Dedifferentiated amniotic fluid mesenchymal stem cell (primary cell): Measurements from ENCODE around the gene CNGA2.

Experiments used
- DNase-seq: peaks from one replicate; pipeline ENCODE4 v3.0.0-alpha.2; 2016; ENCODE audit errors: extremely low spot score

CNGA2 gene

DNA sequence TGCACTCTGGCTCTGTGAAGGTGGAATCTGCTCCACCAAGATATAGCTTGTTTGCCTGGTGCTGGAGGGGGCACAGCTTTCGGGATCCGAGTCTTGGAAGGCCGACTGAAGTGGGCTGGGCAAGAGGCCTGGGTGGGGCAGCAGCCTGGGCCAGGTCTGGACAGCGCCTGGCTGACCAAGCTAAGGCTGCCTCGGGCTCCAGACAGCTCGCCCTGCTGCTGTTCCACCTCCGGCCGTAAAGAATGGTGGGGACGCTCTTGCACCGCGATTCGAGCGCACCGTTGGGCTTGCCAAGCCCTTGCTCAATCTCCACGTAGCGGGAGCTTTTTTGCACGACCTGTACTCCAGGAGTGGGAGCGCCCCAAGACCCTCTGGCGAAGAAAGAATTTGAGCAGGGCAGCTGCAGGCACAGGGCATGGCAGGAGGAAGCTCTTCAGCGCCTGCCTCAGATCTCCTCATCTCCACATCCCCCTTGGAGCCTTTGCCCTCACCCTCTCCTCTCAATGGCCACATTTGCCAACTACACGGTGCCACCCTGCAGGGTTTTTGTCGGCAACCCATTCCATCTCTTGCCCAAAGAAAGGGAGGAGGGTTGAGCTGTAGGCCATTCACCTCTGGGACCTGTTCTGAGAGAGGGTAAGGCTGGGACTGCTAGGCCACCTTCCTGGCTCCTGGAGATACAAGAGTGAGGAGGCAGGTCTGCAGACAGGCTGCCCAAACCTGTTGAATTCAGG lies 18.9 kb downstream of the CNGA2 start:
- DNase-seq = peak; percentile 32

DNA sequence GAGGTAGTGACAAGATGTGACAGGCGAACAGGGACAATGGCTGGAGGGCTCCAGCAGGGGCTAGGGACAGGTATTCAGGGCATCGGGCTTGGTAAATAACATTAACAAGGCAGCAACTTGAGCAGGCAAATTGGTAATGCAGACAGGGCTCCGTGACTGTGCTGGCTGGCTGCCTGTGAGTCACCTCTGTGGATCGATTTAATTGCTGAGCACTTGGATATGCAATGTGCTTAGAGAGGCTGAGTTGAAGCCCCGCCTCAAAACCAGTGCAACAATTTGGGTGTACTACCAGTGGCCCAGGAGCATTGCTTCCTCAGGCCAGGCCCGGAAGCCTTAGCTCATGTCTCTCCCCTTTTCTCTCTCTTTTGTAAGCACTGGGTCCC lies 19.5 kb downstream of the CNGA2 start:
- DNase-seq = peak; percentile 16

DNA sequence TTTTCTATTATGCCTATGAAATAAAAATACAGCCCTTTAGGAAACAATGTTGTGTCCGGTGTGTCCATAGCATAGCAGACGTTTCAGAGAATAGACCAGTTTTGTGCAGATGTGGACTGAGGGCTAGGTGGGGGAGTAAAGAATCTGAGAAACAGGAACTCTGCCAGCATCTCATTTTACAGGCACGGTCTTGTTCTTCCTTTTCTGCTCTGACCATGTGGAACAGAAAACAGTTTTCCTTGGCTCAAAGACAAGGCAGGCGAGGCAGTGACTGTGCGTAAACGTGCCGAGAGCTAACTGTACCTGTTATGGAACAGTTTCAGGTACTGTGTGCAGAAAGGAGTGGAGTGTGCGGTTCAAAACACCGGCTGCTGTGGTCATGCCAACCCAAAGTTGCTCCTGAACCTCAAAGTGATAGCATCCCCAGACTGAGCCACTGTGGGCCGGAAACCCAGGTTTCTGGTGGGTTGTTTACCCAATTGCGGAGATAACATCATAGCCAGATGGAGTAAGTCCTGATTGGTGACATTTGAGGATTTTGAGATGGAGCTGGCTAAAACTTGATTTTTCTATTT lies 20.2 kb downstream of the CNGA2 start:
- DNase-seq = no peak

DNA sequence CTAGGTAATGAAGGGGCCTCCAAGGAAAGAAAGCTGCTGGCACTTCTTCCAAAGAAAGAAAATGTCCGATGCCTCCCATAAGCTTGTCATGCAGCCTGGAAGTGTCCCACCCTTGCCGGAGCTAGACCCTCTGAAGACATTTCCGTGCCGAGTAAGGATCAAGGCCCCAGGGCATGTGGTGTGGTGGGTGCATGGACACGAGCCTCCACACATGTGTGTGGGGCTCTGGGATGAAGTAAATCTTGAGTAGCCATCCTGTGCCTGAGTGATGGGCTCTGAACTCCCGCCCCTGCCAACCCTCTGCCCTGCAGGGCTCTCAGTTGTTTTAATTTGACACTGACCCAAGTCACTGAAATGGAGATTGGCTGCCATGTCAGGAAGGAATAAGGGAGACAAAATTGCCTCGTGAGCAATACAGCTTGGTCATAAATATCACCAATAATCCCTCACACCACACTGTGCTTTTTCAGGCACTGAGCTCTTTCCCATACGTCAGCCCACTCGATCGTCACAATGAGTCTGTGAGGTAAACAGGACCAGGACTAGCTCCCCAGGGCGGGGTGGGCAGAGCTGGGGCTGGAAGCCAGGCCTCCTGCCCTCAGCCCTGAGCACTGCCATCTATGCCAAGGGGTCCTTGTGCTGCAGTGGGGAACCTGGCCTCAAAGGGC lies 24.6 kb downstream of the CNGA2 start:
- no peak for DNase-seq

DNA sequence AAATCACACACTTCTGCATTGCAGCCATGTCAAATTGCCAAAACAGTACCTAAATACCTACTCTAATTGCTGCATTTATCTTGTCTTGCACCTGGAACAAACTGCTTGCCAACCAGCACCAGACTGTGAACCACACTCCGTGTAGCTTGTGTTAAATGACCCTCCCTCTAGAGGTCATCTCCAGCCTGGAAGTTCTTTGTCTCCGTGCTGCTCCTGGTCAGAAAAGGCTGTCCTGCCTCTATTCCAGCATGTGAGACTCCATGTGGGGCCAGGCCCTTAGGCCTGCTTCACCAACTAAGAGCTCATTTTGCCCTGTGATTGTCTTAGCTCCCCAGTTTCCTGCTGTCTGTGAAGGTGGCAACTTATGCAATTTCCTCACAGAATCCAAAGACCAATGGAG lies 28.3 kb downstream of the CNGA2 start:
- no peak for DNase-seq

DNA sequence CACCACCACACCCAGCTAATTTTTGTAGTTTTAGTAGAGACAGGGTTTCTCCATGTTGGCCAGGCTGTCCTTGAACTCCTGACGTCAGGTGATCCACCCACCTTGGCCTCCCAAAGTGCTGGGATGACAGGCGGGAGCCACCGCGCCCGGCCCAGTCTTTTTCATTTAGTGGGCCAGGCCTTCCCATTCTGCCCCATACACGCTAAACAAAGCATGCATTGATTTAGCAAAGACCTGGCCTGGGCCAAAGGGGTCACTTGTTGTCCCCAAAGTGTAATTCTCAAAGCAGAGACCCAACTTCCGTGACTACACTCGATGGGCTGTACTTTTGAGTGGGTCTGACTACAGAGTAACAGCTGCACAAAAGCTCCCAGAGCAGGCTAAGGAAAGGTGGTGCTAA lies 29.2 kb downstream of the CNGA2 start:
- no peak for DNase-seq

DNA sequence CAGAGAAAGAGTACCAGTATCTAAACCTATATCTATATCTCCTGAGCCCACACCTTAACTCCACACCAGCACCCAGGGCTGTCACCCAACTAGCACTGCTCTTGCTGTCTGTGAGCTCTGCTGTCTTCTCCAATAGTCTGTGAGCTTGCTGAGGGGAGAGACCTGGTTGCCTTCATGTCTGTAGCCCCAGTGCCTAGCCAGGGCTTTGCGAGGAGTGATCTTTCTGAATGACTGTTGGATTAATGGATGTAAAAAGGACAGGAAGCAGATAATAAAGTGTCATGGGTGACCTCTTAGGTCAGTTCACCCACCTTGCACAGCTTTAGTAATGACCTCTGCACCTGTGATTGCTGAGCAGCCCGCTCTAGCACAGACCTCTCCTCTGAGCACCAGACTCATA lies 30.5 kb downstream of the CNGA2 start:
- DNase-seq = no peak

DNA sequence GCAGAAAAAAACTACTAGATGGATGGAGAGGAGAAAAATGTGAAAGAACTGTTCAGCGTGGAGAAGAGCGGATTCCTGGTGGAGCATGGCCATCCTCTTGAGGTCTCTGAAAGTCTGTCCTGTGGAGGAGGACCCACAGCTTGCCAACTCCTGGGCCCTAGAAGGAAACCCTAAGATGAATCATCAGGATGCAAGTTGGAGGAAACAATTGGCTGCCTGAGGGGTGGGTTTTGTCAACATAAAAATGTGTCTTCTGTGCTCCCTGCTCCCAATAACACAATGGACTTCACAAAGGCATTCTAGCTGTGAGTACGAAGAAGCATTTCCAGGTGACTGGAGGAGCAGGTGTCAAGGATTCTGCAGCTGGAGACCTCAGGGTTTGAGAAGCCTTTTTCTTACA lies 37.2 kb downstream of the CNGA2 start:
- DNase-seq = no peak

DNA sequence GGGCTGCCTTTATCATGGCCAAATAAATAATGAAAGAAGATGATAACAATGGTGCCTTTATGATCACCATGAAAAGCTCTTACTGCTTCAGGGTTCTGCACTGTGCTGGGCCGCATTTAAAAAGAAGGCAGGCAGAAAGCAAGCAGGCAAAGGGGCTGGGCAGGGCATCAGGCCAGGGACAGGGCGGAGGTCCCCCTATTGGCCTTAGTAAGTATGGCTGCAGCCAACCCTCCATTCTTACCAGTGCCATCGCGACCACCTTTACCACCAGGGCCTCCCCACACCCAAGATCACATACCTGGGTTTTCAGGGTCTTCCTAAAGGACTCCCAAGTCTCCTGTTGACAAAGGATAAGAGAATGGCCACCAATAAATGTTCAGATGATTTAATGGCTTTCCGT lies 38.9 kb downstream of the CNGA2 start:
- no peak for DNase-seq

DNA sequence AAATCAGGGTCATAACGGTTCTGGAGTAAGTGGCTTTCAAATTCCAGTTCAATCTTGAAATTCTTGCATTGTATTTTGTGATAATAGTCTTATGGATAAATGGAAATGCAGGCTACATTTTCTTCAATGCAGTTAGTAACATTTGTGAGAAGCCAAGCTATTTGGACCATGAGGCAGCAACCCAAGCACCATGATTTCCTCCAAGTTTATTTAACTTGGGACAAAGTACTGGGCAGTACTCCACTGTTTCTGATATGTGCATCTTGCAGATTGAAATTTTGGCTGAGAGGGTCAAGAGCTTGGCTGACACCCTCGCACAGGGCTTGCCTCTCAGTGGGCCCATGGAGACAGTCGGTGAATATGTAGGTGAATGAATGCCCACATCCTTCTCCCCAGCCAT lies 39.9 kb downstream of the CNGA2 start:
- DNase-seq = no peak

DNA sequence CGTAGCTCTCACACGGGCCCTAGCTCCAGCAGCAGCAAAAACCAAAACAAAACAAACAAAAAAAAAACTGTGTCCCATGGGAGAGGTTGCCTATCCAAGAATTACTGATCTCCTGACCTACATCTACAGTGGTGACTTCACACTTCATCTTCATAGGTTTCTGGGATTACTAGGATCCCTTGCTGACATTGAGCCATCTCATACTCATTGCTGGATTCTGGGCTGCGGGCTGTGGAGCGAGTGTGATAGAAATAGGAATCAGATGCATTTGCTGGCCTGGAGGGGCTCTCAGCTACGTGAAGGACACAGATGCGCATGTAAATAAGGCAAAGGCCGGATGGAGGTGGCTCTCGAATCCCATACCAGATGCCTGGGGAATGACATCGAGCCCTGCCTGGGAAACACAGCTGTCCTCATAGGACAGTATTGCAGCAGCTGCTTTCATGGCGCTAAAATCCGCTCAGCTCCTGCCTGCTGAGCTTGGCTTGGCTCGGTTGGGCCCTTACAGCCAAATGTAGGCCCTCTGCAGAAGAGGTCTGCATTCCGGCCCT lies 41.7 kb downstream of the CNGA2 start:
- no peak for DNase-seq

DNA sequence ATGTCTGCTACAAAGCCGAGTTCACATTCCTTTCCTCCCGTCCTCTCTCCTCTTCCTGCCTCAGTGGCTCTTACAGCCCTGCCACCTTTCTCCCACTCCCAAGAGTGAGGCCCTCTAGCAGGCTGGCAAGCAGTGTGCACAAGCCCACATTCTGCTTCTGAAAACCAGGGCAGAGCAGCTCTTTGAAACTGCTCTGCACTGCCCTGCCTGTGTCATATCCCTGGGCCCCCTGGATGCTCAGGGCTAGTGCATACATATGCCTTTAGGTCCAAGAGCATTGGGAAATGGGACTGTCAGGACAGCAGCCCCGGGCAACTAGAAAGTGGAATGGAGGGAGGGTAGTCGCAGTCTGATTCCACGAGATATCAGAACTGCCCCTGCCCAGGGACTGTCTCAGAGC lies 42.4 kb downstream of the CNGA2 start:
- no peak for DNase-seq

DNA sequence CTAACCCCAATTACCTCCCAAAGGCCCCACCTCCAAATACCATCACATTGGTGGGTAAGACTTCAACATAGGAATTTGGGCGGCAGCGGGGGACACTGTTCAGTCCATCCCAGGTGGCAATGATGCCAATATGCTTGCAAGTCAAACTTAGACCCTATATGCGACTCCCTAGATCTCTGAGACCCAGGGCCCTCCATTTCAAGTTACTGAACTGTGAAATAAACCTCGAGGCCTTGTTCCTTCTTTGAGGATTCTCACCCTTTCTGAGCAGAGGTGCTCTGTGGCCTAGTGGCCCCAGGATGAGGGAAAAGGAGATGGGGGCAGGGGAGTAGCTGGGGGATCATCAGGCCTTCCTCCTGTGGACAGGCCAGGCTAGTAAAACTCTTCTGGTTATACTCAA lies 44.7 kb downstream of the CNGA2 start:
- DNase-seq = no peak

DNA sequence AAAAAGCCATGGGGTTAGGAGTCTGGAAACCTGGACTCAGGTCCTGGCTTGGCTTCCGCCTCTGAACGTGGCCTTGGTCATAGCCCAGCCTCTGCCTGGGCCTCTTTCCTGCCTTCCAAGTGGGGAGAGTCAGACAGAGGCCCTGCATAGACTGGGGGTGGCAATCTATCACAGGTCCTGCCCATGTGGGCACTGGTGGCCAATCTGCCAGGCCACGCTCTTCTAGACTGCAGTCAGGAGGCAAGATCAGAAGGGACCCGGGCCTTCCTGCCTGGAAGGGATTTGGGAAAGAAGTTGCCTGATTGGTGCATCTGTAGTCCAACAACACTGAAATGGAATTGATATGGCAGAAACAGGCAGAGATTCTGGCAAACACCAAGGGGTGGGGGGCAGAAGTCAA lies 46.1 kb downstream of the CNGA2 start:
- DNase-seq = no peak

DNA sequence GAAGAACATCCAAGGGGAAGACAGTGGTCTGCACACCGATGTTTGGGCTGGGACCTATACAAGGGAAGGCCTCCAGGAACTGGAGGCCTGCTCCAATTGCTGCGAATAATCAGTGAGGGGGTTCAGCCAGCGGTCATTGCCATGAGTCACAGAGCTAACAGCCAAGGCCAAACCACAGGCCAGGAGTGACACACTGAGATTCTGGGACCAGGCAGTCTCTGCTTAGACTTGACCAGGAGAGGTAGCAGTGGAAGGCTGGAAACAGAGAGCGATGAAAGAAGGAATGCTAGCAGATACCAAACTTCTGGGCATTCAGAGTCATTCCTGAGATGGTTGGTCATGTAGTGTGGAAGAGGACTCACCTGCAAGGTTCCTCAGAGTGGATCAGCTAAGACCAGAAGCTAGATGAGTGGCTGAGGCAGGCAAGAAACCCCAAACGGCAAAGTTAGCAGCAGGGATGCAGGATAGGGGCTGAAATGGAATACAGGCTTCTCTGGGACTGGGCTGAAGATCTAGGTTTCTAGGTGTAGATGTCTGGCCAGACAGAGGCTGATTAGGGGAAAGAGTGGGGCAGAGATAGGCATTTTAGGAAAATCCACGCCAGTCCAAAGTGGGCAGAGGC lies 54.7 kb downstream of the CNGA2 start:
- peak; percentile 72 for DNase-seq

DNA sequence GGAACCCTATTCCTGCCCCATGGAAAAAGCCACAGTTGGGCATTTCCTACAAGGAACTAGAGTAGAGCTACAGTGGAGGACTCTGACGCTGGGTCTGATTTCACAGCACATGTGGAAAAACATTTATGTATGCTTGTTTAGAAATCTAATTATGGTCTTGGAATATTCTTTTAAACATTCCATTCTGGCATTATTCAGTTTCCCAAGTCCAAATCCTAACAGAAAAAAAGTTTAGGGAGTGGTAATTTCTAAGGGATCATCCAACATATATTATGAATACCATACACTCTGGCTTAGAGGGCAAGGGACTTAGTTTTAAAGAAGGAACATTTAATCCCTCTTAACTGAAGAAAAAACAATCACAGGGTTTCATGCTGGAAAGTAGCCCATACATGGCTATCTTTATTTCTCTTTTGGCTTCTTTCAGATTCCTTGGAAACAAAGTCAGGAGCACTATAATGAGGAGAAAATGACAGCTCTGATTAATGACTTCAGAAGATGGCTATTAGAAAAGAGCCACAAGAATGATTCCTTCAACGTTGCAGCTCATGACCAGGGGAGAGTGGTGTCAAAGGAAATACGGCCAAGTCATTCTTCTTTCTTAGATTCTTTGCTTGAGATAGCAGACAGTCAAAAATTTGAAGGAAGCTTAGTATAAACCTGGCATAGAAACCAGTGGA lies 56.1 kb downstream of the CNGA2 start:
- DNase-seq = peak; percentile 58

DNA sequence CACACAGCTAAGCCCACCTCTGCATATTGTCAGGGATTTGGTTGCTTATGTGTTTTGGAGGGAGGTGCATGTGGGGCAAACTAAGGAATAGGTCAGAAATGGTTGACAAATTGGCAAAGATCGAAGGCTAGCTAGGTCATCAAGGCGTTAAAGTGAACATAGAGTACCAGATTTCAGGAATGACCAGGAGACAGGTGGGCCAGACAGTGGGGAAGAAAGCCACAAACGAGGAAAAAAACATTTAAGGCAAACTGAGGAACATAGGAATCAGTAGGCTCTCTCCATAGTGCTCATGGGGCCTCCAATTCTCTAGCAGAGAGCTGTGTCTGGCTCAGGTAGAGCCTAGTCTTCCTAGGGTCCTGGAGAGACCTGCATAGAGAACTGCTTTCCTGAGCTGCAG lies 57.4 kb downstream of the CNGA2 start:
- DNase-seq = no peak

DNA sequence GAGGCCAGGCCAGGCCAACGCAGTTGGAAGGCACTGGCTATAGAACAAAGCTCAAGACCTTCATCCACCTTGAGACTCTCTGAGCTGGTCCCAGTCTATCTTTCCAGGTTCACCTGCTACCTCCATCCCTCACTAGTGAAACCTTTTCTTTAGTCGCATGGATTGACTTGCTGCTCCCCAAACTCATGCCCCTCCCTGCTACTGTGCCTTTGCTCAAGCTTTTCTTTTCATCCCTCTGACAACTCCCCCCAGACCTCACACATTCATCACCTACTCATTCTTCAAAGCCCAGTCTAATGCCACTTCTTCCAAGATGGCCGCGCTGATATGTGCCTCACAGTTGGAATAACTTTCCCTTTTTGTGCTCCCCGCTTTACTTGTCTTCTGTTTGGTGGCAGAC lies 58.0 kb downstream of the CNGA2 start:
- no peak for DNase-seq

DNA sequence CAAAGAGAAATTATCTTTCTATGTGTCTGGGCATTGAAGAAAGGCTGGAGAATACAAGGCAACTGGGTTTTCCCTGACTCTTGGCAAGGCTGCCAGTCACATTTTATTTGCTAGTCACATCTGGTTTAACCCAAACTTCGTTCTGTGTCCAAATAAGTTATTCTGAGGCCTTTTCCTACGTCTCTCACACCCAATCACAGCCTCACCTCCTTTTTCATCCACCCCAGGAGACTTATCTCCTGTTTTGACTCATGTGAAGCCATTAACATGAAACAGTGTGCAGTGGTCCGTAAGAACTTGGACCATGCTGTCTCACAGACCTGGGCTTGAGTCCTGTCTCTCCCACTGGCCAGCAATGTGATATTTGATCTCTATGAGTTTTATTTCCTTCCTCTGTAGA lies 59.3 kb downstream of the CNGA2 start:
- no peak for DNase-seq
